ENCODE results near the gene PKD1L1.

DNA sequence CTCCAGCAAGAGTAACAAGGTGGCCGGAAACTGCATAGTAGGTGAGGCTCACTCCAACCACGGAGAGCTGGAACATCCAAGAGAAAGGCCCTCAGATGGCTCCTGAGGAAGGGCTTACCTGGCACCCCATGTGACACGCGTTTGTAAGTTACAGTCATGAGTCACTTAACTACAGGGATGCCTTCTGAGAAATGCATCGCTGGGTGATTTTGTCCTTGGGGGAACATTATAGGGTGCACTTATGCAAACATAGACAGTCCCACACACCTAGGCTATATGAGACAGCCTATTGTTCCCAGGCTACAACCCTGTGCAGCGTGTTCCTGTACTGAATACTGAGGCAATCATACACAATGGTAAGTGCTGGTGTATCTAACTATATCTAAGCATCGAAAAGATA is 139.9 kb downstream of the PKD1L1 start:
- TF ChIP-seq, protein P1, sequence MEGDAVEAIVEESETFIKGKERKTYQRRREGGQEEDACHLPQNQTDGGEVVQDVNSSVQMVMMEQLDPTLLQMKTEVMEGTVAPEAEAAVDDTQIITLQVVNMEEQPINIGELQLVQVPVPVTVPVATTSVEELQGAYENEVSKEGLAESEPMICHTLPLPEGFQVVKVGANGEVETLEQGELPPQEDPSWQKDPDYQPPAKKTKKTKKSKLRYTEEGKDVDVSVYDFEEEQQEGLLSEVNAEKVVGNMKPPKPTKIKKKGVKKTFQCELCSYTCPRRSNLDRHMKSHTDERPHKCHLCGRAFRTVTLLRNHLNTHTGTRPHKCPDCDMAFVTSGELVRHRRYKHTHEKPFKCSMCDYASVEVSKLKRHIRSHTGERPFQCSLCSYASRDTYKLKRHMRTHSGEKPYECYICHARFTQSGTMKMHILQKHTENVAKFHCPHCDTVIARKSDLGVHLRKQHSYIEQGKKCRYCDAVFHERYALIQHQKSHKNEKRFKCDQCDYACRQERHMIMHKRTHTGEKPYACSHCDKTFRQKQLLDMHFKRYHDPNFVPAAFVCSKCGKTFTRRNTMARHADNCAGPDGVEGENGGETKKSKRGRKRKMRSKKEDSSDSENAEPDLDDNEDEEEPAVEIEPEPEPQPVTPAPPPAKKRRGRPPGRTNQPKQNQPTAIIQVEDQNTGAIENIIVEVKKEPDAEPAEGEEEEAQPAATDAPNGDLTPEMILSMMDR (IDR thresholded peaks at IDR 0.05; ENCODE audit: low read depth, low read length): no peak
- TF ChIP-seq POLR2A (IDR thresholded peaks at IDR 0.05; ENCODE audit: extremely low read depth, insufficient read length) (no peak), MYC (IDR thresholded peaks at IDR 0.05; ENCODE audit: low read depth, low read length) (no peak)

Data from NB4 (cell line).